SW 1271 (cell line): ENCODE data around the gene PER2.
A peak's percentile ranks its signal among the peaks of the same experiment; 100 is the strongest.

ENCODE experiments used
- DNase-seq, 2 experiments: peaks; one replicate each; lab custom pipeline; 2025; lab: John Stamatoyannopoulos, UW

PER2 gene

GRCh38 chr2:238267884-238268680 lies 20.3 kb downstream of the PER2 start:
- DNase-seq = no peak

DNA sequence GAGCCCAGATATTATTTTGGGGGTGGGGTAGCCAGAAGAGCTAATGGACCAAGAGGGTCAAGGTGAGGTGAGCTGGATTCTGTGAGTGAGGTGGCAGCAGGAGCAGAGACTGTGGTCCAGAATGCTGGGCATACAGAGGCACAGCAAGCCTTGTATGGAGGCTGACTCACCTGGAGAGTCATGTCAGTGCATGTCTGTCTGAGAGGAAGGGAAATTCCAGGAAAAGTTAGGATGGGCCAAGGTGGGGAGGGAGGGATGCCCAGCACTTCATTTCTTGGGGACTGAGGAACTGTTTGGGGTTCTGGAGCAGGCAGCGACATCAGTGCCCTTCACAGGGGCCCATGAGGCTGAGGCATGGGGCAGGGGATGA lies 21.1 kb downstream of the PER2 start:
- no peak for DNase-seq

DNA sequence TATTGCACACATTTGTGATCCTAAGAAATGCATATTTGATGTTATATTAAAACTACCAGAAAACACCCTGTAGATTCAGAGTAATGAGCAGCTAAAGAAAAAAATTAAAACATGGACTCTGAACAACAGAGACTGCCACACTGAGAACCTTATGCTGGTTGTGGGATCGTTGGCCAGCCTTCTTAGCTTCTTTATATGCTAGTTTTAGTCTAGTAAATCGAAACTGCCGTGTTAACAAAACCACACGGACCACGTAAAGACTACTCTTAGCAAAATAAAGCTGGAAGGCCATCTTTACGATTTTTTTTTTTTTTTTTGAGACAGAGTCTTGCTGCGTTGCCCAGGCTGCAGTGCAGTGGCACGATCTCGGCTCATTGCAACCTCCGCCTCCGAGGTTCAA lies 22.8 kb downstream of the PER2 start:
- DNase-seq = no peak

- DNase-seq = no peak
Observed at GRCh38 chr2:238264072-238264460, 24.3 kb downstream of the PER2 start.

- DNase-seq = peak; percentile 46 to 72
Observed at GRCh38 chr2:238263204-238264071, 25.0 kb downstream of the PER2 start.

GRCh38 chr2:238262496-238263122 lies 25.8 kb downstream of the PER2 start:
- DNase-seq = no peak

GRCh38 chr2:238261718-238262375 lies 26.6 kb downstream of the PER2 start:
- DNase-seq = no peak

DNA sequence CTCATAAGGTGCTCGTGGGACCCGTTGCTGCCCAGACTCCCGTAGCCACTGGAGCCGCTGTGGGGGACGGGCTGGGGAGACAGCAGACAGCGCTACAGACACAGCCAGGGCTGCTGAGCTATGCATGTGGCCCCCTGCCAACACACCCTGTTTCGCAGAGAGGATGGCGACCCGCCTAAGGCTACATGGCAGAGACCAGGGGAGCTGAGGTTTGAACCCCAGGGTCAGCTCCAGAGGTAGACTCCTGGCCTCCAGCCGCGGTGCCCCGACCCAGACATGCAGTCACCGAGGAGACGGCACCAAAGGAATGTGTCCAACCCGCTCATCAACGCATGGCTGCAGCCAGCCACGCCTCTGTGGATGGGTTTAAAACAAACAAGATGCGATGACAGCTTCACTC lies 27.5 kb downstream of the PER2 start:
- no peak for DNase-seq

- no peak for DNase-seq
Observed at GRCh38 chr2:238259061-238260020, 29.1 kb downstream of the PER2 start.

DNA sequence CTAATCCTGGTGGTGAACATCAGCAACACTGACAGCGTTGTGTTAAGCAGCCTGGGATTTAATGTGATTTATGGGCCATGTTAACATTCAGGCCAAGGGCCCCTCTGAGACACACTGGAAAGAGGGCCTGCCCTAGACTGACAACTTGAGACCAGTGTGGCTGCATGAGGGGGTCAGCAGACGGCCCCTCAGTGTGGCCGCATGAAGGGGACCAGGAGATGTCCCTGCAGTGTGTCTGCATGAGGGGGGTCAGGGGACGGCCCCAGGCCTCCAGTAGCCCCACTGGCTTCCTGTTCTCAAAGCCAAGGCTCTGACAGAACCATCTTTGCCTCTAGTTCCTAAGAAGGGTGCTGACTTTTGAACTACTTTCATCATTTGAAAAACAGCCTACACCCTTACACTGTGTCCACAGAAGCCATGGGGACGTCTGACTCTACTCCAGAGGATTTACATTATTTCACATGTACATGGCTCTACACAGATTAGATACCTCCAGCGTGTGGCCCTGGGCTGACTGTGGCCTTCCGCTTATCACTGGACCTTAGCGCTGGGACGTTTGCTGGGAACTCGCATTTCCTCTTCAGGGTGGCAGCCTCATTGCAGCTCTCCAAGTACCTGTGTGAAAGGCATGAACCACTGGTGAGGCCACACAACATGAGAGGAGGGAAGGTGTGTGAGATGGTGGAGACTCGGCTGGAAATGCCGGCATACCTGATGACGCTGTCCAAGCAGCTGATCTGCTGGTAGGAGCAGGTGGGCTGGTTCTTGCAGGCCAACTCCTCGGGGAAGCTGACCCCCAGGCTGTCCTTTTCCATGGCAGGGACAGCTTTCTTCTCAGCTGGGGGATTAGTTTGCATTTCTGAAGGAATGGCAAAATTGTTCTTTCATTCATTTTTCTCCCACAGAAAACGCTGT lies 30.4 kb downstream of the PER2 start:
- no peak for DNase-seq

- peak; percentile 72 to 88 for DNase-seq
Observed at GRCh38 chr2:238256594-238257104, 31.8 kb downstream of the PER2 start.

GRCh38 chr2:238256111-238256510 lies 32.3 kb downstream of the PER2 start:
- no peak for DNase-seq

GRCh38 chr2:238255636-238256035 lies 32.8 kb downstream of the PER2 start:
- DNase-seq = no peak

- no peak for DNase-seq
Observed at GRCh38 chr2:238255151-238255551, 33.3 kb downstream of the PER2 start.

- no peak for DNase-seq
Observed at GRCh38 chr2:238254095-238254723, 34.2 kb downstream of the PER2 start.

DNA sequence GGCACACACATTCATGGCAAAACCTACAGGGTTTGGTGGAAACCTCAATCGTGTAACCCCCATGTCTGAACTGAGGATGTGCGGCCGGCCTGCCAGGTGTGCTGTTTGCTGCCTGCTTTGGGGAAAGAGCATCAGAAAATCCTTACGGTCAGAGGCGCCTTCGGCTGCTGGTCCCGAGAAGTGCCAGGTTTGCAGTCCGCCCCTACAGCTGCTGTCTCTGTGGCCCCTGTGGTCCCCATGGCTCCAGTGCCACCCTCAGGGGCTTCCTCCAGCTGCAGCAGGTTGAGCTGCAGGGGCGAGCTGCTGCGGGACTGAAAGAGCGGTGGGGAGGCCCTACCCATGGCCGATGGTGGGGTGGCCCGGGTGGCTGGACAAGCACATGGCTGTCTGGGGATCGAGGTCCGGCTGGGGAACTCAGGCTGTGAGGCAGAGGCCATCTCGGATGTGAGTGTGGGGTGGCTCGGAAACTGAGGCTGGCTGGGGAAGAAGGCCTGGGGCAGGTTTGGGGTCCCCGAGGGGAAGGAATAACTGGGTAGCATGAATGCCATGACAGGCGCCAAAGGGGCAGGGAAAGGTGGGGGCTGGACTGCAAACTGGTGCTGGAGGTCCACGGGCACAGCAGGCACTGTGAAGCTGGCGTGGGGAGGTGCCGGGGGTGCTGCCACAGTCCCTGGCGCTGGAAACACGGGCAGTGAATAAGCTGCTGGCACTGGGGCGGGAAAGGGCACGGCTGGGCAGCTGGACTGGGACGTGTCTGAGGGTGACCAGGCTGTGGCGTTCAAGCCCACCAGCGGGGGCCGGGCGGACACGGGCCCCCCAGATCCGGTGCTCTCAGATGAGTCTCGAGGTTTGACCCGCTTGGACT lies 35.4 kb downstream of the PER2 start:
- DNase-seq = no peak

GRCh38 chr2:238251986-238252385 lies 36.4 kb downstream of the PER2 start:
- DNase-seq = no peak

DNA sequence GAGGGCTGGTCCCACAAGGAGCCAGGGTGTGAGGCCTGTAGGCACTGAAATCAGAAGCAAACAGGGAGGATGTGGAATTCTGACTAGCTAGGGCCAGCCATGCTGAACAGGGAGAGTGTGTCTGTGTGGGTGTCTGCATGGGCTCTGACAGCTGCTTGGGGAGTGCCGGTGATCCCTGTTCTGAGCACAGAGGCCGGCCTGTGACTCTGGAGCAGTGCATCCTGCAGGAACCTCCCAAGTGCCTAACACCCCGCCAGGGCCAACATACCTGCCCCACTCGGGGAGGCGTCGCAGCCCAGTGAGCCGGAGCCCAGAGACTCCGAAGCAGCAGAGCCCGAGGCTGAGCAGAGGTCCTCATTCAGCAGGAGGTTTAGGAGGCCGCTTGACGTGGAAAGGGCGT lies 37.1 kb downstream of the PER2 start:
- DNase-seq = no peak
